Endothelial cell of umbilical vein (primary cell): ENCODE results near the gene ANKS1A. TPM values are rescaled to one million over a fixed set of nuclear protein-coding genes. Genes with fewer than 3 reads are reported as not detected.
A peak's percentile ranks its signal among the peaks of the same experiment; 100 is the strongest.

Source experiments
- BruUV-seq: library from RNA; stranded (reverse); fragments of 400-500 nt; replicated peaks from 2 replicates; lab custom pipeline; 2021; lab: Mats Ljungman, UMichigan
- CTCF ChIA-PET: fragments of 300-600, 350-600 bp; sonication (Branson Sonifier 250); formaldehyde crosslinking; loops from one replicate; lab custom pipeline; 2021; ENCODE audit warnings: antibody characterized with exemption, inconsistent platforms; lab: Charles Lee
- POLR2A ChIA-PET: fragments of 300-600, 350-600 bp; sonication (Branson Sonifier 250); formaldehyde crosslinking; loops from one replicate; lab custom pipeline; 2021; ENCODE audit warnings: antibody characterized with exemption, inconsistent platforms; lab: Charles Lee
- DNase-seq: peaks from one replicate; pipeline ENCODE4 v3.0.0-alpha.2; 2011; ENCODE audit warnings: low read depth, low spot score
- FAIRE-seq: peaks from 2 replicates; lab custom pipeline; 2011; peaks lifted over from hg19 to GRCh38; lab: Jason Lieb, UNC
- H2AFZ ChIP-seq: 2 replicates; pipeline ENCODE4 v1.6.0; 2012; ENCODE audit warnings: low read depth, low read length, control low read depth, inconsistent platforms
- H3K27ac ChIP-seq: 2 replicates; pipeline ENCODE4 v1.5.1; 2011; ENCODE audit warnings: low read depth, mild to moderate bottlenecking, control low read depth, low read length, moderate library complexity; ENCODE audit not compliant: insufficient read depth
- H3K27me3 ChIP-seq, 2 experiments: 2 replicates each; pipeline versions ENCODE4 v1.6.0 to v1.6.1; 2011; ENCODE audit warnings: low read length in 2 of 2, mixed read lengths in 1 of 2; ENCODE audit not compliant: control insufficient read depth in 2 of 2, insufficient read depth in 2 of 2
- H3K36me3 ChIP-seq, 2 experiments: 2 replicates in 1 of 2; 3 replicates in 1 of 2; pipeline ENCODE4 v1.5.1; 2011; ENCODE audit warnings: low read length in 2 of 2, mild to moderate bottlenecking in 1 of 2, moderate library complexity in 1 of 2; ENCODE audit not compliant: control insufficient read depth in 2 of 2, insufficient read depth in 2 of 2; ENCODE audit errors: extremely low read depth in 1 of 2
- H3K4me1 ChIP-seq: 3 replicates; pipeline ENCODE4 v1.5.1; 2011; ENCODE audit warnings: mild to moderate bottlenecking, low read length; ENCODE audit not compliant: control insufficient read depth, insufficient read depth; ENCODE audit errors: extremely low read depth
- H3K4me2 ChIP-seq: 2 replicates; pipeline ENCODE4 v1.6.1; 2011; ENCODE audit warnings: low read length, control low read depth, mixed read lengths; ENCODE audit not compliant: insufficient read depth
- H3K4me3 ChIP-seq, 3 experiments: fragments of 200-600 bp in 1 of 3; sonication (generic), shearing (Covaris generic) in 1 of 3; replicated peaks in 1 of 3; 2 replicates each; pipeline ENCODE4 v1.5.1; 2011 to 2016; ENCODE audit warnings: control low read depth in 3 of 3, low read length in 3 of 3, mild to moderate bottlenecking in 2 of 3, inconsistent platforms in 1 of 3, low read depth in 1 of 3, moderate library complexity in 1 of 3; ENCODE audit not compliant: insufficient read depth in 1 of 3
- H3K79me2 ChIP-seq: 2 replicates; pipeline ENCODE4 v1.6.0; 2012; ENCODE audit warnings: low read length, inconsistent platforms; ENCODE audit not compliant: control insufficient read depth, insufficient read depth
- H3K9ac ChIP-seq: replicated peaks from 2 replicates; pipeline ENCODE3; 2011; ENCODE audit warnings: low read length, control low read depth; ENCODE audit not compliant: insufficient read depth; ENCODE audit errors: extremely low read depth
- H3K9me1 ChIP-seq: replicated peaks from 3 replicates; pipeline ENCODE4 v1.6.0; 2011; ENCODE audit warnings: mild to moderate bottlenecking, low read length; ENCODE audit not compliant: control insufficient read depth, insufficient read depth; ENCODE audit errors: extremely low read depth
- H3K9me3 ChIP-seq: replicated peaks from 2 replicates; pipeline ENCODE4 v1.5.1; 2012; ENCODE audit warnings: low read length, inconsistent platforms; ENCODE audit not compliant: control insufficient read depth, insufficient read depth
- H4K20me1 ChIP-seq: replicated peaks from 2 replicates; pipeline ENCODE3; 2011; ENCODE audit warnings: mild to moderate bottlenecking, low read length; ENCODE audit not compliant: control insufficient read depth, insufficient read depth; ENCODE audit errors: extremely low read depth
- EZH2 ChIP-seq: IDR thresholded peaks from 2 replicates; pipeline ENCODE4 v1.6.1; 2012; ENCODE audit warnings: borderline replicate concordance, low read depth, mild to moderate bottlenecking, moderate library complexity, low read length, inconsistent platforms; ENCODE audit not compliant: severe bottlenecking
- FOS ChIP-seq: IDR thresholded peaks from 2 replicates; pipeline ENCODE4 v1.6.1; 2011; ENCODE audit warnings: mild to moderate bottlenecking, low read length, moderate library complexity, borderline replicate concordance; ENCODE audit not compliant: insufficient read depth
- GATA2 ChIP-seq: IDR thresholded peaks from 2 replicates; pipeline ENCODE4 v1.7.0; 2011; ENCODE audit warnings: low read depth, mild to moderate bottlenecking, moderate library complexity, mixed read lengths, low read length; ENCODE audit not compliant: insufficient read length, insufficient read depth
- JUN ChIP-seq: IDR thresholded peaks from 2 replicates; pipeline ENCODE4 v1.6.1; 2011; ENCODE audit warnings: borderline replicate concordance, low read depth; ENCODE audit not compliant: insufficient read length, insufficient read depth
- MAX ChIP-seq: IDR thresholded peaks from 2 replicates; pipeline ENCODE4 v1.6.1; 2011; ENCODE audit not compliant: insufficient read depth, insufficient read length
- MYC ChIP-seq: IDR thresholded peaks from one replicate; pipeline ENCODE4 v1.6.1; 2011; ENCODE audit warnings: mild to moderate bottlenecking, low read depth, low read length
- POLR2A ChIP-seq: IDR thresholded peaks from 2 replicates; pipeline ENCODE4 v1.6.1; 2012; ENCODE audit warnings: low read depth, mild to moderate bottlenecking, control low read depth, low read length
- POLR2AphosphoS5 ChIP-seq: IDR thresholded peaks from 2 replicates; pipeline ENCODE4 v1.6.1; 2012; ENCODE audit warnings: low read depth, mild to moderate bottlenecking, control low read depth, low read length, moderate library complexity; ENCODE audit not compliant: insufficient read depth
- dilution Hi-C: fragments of 300-500 bp; cut with MboI; formaldehyde crosslinking; loops from one replicate; pipeline ENCODE4 v1.15.0; 2019; ENCODE audit warnings: low sequenced_read_pairs; ENCODE audit not compliant: extremely low pct_ligation_motif_present
- intact Hi-C: fragments of 100-400 bp; cut with micrococcal nuclease; formaldehyde crosslinking; loops from one replicate; pipeline ENCODE4 v1.10.0; 2022
- polyA plus RNA-seq, 4 experiments: library from polyadenylated mRNA; depleted of rRNA in 3 of 4; stranded (reverse) in 3 of 4; unstranded in 1 of 4; fragments of >200 nt; gene quantifications; 2 replicates each; pipeline versions ENCODE4 v1.2.1 to v1.2.3, GENCODE V29; 2011 to 2012; ENCODE audit warnings: missing spikeins in 1 of 4
- total RNA-seq: library from RNA; stranded (reverse); gene quantifications from 2 replicates; pipeline ENCODE4 v1.2.3, GENCODE V29; 2021
- TF ChIP-seq, protein P1 (sequence below), 2 donors: IDR thresholded peaks; 1 replicate in 1 of 2; 2 replicates in 1 of 2; pipeline ENCODE4 v1.5.1; 2011; ENCODE audit warnings: low read length in 2 of 2, mild to moderate bottlenecking in 2 of 2, moderate library complexity in 2 of 2, control low read depth in 1 of 2, inconsistent platforms in 1 of 2, low read depth in 1 of 2; ENCODE audit not compliant: insufficient read depth in 1 of 2; ENCODE audit errors: extremely low read depth in 1 of 2

Gene ANKS1A
- total and polyA plus RNA-seq, 2 donors (not counting 3 experiments of a cell fraction or from before 2014, with no cell fraction given): 8.9 to 26.1 TPM

DNA sequence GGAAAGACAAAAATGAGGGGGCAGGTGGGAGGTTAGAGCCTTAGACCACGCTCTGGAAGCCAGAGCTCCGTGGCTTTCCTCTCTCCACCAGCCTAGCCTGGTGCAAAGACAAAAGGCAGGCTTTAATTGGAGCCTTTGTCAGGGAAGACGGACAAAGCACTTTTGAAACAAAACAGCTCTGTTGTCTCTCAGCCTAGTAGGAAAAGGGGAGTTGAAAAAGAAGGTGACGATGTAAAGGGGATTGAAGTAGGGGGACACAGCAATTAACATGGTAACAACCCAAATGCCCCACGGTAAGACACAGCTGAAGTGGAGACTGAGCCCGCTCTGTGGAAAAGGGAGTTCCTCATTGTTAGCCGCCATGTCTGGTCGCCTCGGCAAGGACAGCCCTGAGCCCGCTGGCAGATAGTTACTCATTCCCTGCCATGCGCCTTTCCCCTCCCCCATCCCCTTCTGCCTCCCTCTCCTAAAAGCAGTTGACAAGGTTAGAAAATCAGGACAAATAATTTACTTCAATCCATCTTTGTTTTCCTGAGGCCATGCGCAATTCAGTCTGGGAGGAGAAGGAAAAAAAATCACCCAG is 159.1 kb downstream of the ANKS1A start:
- Histone ChIP-seq H2AFZ (peak overlapping the region; percentile 30), H3K4me1 (peaks cover 56% of the 10 kb centered on the region), H3K4me3 (no peak overlapping the region), H3K9ac (peak overlapping the region; percentile 36), H3K27ac (peak overlapping the region; percentile 90), H3K4me2 (peak overlapping the region; percentile 32), H4K20me1 (no peaks in the 10 kb centered on the region), H3K79me2 (no peaks in the 10 kb centered on the region), H3K36me3 (no peaks in the 10 kb centered on the region), H3K9me1 (no peaks in the 10 kb centered on the region), H3K27me3 (no peaks in the 10 kb centered on the region), H3K9me3 (no peaks in the 10 kb centered on the region)
- dilution Hi-C loops (no loop called here), intact Hi-C loops (no loop called here)
- ChIA-PET POLR2A (no interaction called here), CTCF (interaction anchor here (1.0 to 2.3 kb wide), 5 partner anchors 13 to 61 kb away, joined by 3 to 9 read pairs (median 6); no protein-coding TSS in a partner anchor)
- TF ChIP-seq EZH2: no peak
- no peak for TF ChIP-seq FOS
- TF ChIP-seq MAX: no peak
- no peak for TF ChIP-seq POLR2A
- TF ChIP-seq JUN: no peak
- TF ChIP-seq, protein P1, sequence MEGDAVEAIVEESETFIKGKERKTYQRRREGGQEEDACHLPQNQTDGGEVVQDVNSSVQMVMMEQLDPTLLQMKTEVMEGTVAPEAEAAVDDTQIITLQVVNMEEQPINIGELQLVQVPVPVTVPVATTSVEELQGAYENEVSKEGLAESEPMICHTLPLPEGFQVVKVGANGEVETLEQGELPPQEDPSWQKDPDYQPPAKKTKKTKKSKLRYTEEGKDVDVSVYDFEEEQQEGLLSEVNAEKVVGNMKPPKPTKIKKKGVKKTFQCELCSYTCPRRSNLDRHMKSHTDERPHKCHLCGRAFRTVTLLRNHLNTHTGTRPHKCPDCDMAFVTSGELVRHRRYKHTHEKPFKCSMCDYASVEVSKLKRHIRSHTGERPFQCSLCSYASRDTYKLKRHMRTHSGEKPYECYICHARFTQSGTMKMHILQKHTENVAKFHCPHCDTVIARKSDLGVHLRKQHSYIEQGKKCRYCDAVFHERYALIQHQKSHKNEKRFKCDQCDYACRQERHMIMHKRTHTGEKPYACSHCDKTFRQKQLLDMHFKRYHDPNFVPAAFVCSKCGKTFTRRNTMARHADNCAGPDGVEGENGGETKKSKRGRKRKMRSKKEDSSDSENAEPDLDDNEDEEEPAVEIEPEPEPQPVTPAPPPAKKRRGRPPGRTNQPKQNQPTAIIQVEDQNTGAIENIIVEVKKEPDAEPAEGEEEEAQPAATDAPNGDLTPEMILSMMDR (IDR thresholded peaks at IDR 0.05; ENCODE audit: extremely low read depth in 1 of 2, insufficient read depth in 1 of 2, low read depth in 1 of 2, low read length in 2 of 2): no peak
- no peak for TF ChIP-seq GATA2
- no peak for TF ChIP-seq MYC
- no peak for TF ChIP-seq POLR2AphosphoS5
- no TSS peak for BruUV-seq
- no peak for FAIRE-seq
- DNase-seq: peak; percentile 13
